ENCODE measurements around the gene ARHGAP31. TPM values are rescaled to one million over a fixed set of nuclear protein-coding genes. Genes with fewer than 3 reads are reported as not detected.

ARHGAP31 gene
- total RNA-seq, 4 donors from 2014 or later, result 20.3 to 38.8 (median 28.8) TPM

- no peak for TF ChIP-seq CTCF (IDR thresholded peaks at IDR 0.05; ENCODE audit: low read depth)
These were observed 3.6 kb upstream of the ARHGAP31 start for GRCh38 chr3:119290613-119291012.

- no peak for TF ChIP-seq CTCF (IDR thresholded peaks at IDR 0.05; ENCODE audit: low read depth)
These were observed 3.0 kb upstream of the ARHGAP31 start for GRCh38 chr3:119291062-119291700.

GRCh38 chr3:119292666-119293065 lies 1.5 kb upstream of the ARHGAP31 start:
- no peak for TF ChIP-seq CTCF (IDR thresholded peaks at IDR 0.05; ENCODE audit: low read depth)

GRCh38 chr3:119293105-119293870 lies 895 bp upstream of the ARHGAP31 start:
- TF ChIP-seq CTCF (IDR thresholded peaks at IDR 0.05; ENCODE audit: low read depth), result no peak

- no peak for TF ChIP-seq CTCF (IDR thresholded peaks at IDR 0.05; ENCODE audit: low read depth)
These were observed 801 bp downstream of the ARHGAP31 start for GRCh38 chr3:119294696-119295671.

- no peak for TF ChIP-seq CTCF (IDR thresholded peaks at IDR 0.05; ENCODE audit: low read depth)
These were observed 1.9 kb downstream of the ARHGAP31 start for GRCh38 chr3:119295816-119296726.

Data from subcutaneous adipose tissue (tissue), 4 donors.